Prostate gland (tissue), 2 donors: ENCODE results near the gene LIG3.
A peak's percentile ranks its signal among the peaks of the same experiment; 100 is the strongest.

ENCODE experiments used
- CTCF ChIP-seq, 4 experiments: fragments of 200-600 bp in 2 of 4; fragments of 450-650 bp in 2 of 4; sonication (generic) in 2 of 4; IDR thresholded peaks; 1 replicate in 3 of 4; 2 replicates in 1 of 4; pipeline ENCODE4 v1.5.1; 2016 to 2019; ENCODE audit warnings: antibody characterized with exemption in 4 of 4, mild to moderate bottlenecking in 2 of 4, moderate library complexity in 2 of 4
- POLR2AphosphoS5 ChIP-seq: sonication (generic); formaldehyde crosslinking; IDR thresholded peaks from one replicate; pipeline ENCODE4 v1.6.1; 2017; ENCODE audit warnings: antibody characterized with exemption

DNA sequence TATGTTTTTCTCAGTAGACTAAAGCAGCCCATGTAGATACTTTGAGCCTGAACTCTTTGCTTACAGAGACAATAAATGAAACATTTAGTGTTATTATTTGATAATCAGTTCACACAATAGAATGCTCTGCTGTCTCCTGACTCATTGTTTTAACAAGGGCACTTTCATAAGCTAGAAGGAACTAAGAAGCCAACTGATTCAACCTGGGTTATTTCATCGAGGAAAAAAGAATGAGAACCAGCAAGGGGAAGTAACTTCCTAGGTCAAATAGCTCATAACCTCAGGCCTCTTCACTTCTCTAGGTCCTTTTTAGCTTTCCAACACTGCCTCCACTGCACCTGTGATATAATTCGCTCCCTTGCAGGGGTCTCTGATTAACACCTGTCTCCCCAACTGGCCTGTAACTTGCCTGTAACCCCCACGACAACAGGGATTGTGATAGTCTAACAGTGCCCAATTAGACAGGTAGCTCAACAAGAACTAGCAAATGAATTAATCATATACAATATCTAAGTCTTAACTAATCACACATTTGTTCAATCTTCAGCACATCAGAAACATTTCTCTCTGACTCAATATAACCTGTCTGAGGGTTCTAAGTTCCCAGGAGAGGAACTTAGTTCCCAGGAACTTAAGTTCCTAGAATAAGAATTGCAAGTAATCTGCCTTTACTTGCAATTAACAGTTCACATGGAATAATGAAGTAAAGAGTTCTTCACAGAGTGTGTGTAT lies 48.4 kb downstream of the LIG3 start:
- TF ChIP-seq CTCF (IDR thresholded peaks at IDR 0.05) (no peak), POLR2AphosphoS5 (peak; percentile 10)
